HG03135 (cell line): ENCODE results near the gene NECAB3.

Experiments
- ATAC-seq: cut with Tn5 transposase; IDR thresholded peaks from one replicate; pipeline ENCODE4 v1.9.1; 2021; ENCODE audit warnings: mild to moderate bottlenecking, moderate library complexity; ENCODE audit not compliant: unreplicated experiment

NECAB3 gene

DNA sequence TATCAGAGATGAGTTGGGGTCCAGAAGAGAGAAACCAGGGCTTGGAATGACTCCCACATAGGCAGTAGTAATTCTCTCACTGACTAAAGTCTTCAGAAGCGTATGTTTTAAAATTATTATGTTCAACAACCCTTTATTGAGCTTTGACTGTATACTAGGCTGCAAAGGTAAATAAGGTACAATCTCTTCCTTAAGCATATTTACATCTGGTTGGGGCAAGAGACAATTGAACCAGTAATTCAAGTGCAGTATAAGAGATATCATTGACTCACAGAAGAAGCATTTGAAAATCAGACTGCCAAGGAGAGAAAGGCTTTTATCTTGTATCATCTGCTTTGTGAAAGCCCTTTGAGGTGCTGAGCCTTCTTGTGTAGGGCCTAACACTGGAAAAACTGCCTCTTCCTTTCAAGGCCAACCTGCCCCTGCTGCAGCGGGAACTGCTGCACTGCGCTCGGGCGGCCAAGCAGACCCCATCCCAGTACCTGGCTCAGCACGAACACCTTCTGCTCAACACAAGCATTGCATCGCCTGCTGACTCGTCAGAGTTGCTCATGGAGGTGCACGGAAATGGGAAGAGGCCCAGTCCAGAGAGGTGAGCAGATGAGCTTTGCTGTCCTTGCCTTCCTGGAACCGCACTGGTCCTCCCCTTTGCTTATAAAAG, 51.4 kb downstream of the NECAB3 start:
- ATAC-seq = no peak

DNA sequence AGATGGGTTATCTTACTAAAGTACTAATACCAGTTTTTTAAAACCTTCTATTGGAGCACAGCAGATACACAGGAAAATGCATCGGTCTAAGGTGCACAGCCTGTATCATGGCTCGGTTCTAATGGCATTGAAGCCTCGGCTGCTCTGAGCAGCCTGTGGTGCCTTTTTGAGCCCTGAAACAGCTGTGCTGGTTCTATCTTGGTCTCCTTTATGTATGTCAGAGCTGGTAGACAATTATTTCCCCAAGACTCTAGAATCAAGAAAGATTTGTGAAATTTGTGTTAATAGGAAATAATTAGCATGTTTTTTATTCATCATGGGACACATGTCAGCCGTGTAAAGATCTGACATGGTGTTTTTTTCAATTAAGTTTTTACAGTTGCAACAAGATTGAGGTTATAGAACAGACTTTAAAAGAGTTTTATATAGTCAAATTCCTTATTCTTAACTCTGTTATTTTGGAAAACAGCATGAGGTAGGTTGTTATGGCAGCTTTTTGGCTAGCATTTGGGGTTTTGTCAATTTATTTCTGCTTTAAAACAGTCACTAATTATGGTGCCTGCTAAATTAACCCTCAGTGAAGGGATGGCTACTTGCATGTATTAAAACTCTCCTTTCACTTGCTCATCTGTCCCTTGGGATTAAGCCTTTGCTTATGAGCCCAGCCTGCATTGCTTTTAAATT, 52.4 kb downstream of the NECAB3 start:
- no peak for ATAC-seq

DNA sequence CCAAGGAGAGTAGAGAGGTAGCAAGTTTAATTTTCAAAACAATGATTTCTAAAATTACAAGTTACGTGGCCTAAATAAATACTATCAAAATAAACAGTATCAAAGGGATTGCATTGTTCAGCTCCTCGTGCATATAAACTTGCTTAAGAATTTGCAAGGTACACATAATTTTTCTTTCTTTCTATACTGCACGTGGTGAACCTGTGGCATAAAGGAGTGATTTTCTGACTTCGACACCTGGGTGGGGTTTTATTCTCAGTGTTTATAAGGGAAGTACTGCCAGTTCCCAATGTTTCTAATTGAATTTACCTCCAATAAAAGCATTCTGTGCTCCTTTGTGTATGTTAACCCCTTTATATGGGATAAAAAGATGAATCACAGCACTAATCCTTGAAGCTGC, 62.2 kb downstream of the NECAB3 start:
- ATAC-seq = no peak

DNA sequence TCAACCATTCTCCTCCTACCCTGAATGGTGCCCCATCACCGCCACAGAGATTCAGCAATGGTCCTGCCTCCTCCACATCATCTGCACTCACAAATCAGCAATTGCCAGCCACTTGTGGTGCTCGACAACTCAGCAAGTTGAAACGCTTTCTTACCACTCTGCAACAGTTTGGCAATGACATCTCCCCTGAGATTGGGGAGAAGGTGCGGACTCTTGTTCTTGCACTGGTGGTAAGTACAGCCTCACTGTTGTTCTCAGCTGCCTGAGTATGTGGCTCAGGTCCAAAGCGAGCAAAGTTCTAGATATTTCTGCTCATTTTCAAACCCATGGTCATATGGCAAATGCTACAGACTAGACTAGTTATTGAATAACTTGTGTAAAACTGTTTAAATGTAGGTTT, 63.1 kb downstream of the NECAB3 start:
- no peak for ATAC-seq

DNA sequence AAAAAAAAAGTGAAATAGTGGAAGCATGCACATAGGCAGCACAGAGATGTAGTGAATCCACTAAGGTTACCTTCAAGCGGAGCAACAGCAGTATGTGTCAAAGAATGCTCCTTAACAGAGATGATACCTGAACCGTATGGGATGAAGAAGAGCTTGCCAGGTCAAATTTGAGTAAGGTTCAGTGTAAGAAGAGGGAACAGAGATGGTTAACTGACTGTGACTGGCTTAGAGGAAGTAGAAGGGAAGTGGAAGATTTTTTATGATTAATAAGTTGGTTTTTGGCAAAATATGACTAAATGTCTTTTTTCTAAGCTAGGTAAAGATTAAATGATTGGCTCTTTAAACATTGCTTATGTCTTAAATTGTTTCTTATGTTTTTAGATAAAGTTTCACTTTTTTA, 64.7 kb downstream of the NECAB3 start:
- ATAC-seq = no peak
